Astrocyte of the spinal cord (primary cell): ENCODE data around the gene MGAT3.

ENCODE experiments used
- DNase-seq: peaks from one replicate; pipeline ENCODE4 v3.0.0; 2011; ENCODE audit warnings: low read depth, low spot score
- H3K4me3 ChIP-seq: 2 replicates; pipeline ENCODE4 v1.5.1; 2011; ENCODE audit warnings: low read depth, mild to moderate bottlenecking, low read length, moderate library complexity
- in situ Hi-C: cut with HindIII; loops from 2 replicates; pipeline ENCODE4 v1.10.0; 2017; ENCODE audit warnings: low sequenced_read_pairs
- TF ChIP-seq, protein P1 (sequence below): IDR thresholded peaks from 2 replicates; pipeline ENCODE4 v1.5.1; 2012; ENCODE audit warnings: low read depth, mild to moderate bottlenecking, low read length, inconsistent platforms

MGAT3 gene

DNA sequence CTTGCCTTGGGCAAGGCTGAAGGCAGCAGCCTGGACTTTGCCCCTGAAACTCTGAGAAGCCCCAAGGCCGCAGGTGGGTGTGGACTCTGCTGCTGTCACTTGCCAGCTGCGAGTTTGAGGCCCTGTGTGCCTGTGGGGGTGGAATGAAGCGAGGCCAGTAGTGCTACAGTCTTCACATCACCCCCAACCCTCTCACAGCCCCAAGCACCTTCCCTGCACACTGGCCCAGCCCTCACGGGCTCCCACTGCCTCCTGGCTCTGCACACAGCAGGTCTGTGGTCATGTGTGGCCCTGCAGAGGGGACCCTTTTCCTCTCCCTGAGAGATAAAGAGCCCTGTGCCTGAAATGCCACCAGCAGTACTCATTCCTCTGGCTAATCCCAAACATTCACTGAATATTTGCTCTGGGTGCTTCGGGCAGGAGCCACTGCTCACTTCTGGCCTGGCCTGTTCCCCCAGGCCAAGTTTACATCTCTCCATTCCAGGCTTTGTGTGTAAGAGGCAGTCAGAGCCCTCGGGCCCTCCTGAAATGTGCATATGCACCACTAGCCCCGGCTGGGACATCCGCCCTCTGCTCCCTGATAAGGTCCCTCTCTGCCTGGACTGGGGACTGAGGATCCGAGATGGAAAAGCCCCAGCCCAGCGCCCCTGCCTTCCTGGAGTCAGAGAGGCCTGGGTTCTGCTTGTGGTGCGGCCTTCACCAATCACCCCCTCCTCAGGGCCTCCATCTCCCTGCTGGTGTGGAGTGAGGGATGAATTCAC is 17.7 kb downstream of the MGAT3 start:
- in situ Hi-C loops = no loop called here
- H3K4me3 ChIP-seq = no peak overlapping the region
- DNase-seq = no peak
- TF ChIP-seq, protein P1, sequence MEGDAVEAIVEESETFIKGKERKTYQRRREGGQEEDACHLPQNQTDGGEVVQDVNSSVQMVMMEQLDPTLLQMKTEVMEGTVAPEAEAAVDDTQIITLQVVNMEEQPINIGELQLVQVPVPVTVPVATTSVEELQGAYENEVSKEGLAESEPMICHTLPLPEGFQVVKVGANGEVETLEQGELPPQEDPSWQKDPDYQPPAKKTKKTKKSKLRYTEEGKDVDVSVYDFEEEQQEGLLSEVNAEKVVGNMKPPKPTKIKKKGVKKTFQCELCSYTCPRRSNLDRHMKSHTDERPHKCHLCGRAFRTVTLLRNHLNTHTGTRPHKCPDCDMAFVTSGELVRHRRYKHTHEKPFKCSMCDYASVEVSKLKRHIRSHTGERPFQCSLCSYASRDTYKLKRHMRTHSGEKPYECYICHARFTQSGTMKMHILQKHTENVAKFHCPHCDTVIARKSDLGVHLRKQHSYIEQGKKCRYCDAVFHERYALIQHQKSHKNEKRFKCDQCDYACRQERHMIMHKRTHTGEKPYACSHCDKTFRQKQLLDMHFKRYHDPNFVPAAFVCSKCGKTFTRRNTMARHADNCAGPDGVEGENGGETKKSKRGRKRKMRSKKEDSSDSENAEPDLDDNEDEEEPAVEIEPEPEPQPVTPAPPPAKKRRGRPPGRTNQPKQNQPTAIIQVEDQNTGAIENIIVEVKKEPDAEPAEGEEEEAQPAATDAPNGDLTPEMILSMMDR = no peak

DNA sequence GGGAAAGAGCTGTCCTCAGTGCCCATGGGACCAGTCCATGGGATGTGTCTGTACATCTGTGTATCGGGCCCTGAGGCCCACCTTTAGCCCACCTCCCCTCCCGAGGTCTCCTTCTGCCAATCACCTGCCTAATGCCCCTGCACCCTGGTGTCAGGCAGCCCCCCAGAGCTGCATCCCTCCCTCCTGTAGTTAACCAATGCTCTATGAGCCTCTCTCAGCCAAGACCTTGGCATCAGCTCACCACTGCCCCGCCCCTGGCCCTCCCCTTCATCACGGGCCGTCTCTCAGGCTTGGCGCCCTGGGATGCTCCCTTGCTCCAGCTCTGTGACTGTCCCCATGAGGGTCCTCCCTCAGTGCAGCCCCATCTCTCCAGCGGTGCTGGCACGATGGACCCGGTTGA is 18.5 kb downstream of the MGAT3 start:
- TF ChIP-seq, protein P1 = no peak
- in situ Hi-C loops = no loop called here
- no peak for DNase-seq
- no peak overlapping the region for H3K4me3 ChIP-seq

DNA sequence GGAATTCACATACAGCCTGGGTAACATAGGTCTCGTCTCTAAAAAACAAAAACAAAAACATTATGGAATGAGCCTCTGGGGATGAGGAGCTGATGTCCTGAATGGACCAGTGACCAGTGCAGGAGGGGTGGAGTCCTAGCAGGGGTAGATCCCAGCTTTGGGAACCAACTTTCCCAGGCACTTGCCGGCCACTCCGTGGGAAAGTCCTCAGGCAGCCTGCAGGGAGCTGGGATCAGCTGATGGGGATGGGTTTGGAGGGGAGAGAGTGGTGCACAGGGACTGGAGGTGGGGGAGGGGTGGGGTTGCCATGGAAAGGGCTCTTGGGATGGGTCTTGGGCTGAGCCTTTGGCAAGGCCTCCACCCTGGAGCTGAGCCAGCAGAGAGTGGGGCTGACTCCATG is 19.1 kb downstream of the MGAT3 start:
- no peak for DNase-seq
- TF ChIP-seq, protein P1 = no peak
- H3K4me3 ChIP-seq = no peak overlapping the region
- in situ Hi-C loops = no loop called here

DNA sequence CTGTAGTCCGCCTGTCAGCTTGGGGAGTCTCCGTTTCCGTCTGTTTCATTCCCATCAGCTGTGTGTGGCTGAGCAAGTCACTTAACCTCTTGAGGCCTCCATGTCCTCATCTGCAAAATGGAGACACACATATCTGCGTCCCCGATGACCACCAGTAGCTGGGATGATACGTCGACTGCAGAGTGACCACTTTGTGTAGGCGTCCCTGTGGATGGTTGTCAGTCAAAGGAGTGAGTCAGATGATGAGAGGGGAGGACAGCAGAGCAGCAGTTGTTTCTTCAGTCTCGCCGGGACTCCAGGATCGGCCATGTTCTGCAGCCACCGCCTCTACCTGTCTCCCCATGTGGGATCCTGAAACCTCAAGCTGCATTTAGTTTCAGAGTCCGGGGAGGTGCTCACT is 19.9 kb downstream of the MGAT3 start:
- in situ Hi-C loops = no loop called here
- no peak for DNase-seq
- TF ChIP-seq, protein P1 = no peak
- H3K4me3 ChIP-seq = no peak overlapping the region

DNA sequence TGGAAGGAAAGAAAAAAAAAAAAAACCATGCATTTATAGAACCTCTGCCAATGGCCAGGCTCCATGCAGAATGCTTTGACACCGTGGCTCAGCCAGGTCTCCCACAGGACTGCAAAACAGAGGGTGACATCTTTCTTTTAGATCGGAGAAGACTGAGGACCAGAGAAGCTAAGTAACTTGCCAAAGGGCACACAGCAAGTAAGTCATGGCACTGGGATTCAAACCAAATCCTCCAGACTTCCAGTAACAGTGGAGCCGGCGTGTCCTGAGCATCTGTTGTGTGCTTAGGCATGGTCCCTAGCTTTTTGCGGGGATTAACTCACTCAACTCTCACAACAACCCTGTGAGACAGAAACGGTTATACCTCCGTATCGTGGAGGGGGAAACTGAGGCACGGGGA is 20.7 kb downstream of the MGAT3 start:
- no peak for DNase-seq
- no peak overlapping the region for H3K4me3 ChIP-seq
- in situ Hi-C loops = no loop called here

DNA sequence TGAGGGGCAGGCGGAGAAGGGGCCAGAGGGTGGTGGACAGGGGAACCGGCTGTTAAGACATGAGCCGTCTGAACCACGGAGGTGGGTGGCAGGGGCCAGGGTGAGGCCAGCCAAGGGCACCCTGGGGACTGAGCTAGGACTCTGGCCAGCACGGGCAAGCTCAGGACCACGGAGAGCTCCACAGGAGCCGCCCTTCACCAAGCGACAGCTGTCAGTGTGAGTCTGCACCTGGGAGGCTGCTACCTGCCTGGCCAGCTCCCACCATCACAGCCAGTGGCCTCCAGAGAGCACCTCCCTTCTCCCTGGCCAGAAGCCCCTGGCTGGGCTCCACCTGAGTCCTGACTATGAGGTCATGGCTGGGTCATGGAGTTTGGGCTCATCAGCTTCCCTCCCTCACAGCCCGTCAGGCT is 21.6 kb downstream of the MGAT3 start:
- no peak overlapping the region for H3K4me3 ChIP-seq
- no peak for DNase-seq
- TF ChIP-seq, protein P1 = no peak
- in situ Hi-C loops = no loop called here

More for the DNA sequence above, 20.7 kb downstream of the MGAT3 start:
- TF ChIP-seq, protein P1 = no peak

DNA sequence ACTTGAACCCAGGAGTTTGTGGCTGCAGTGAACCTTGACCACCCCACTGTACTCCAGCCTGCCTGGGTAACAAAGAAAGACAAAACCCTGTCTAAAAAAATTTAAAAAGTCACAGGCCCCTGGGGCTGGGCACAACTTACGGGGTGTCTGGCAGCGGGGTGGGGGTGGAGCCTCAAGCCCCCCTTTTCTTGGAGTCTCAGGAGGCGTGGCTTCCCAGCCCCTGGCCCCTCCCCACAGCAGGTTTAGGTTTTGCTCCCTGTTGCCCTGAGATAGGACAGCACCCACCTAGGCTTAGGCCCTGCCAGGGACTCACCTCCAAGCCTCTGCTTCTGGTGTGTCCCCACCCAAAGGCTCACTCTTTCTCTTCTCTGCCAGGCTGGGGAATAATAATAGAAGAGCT is 22.4 kb downstream of the MGAT3 start:
- H3K4me3 ChIP-seq = no peak overlapping the region
- TF ChIP-seq, protein P1 = no peak
- in situ Hi-C loops = no loop called here
- no peak for DNase-seq
